ENCODE results near the gene IDH1.

Gene IDH1

GRCh38 chr2:208254871-208255556, at the start of gene IDH1:
Gene IDH1, minus strand, starts transcription at chr2:208255071. Its CDS starts 3,520 bp downstream, at chr2:208251551.
- H3K4me3 ChIP-seq (replicated peaks; ENCODE audit: low read depth, low read length) = peak within 1 kb of the TSS; percentile 95
- DNase-seq (ENCODE audit: extremely low read depth, low read depth) = peak; percentile 80
- peak; percentile 53 for TF ChIP-seq CTCF (IDR thresholded peaks at IDR 0.05; ENCODE audit: low read depth, low read length, missing control alignments)

GRCh38 chr2:208304157-208304556, 49.3 kb upstream of the IDH1 start:
- TF ChIP-seq CTCF (IDR thresholded peaks at IDR 0.05; ENCODE audit: low read depth, low read length, missing control alignments) = no peak
- DNase-seq (ENCODE audit: extremely low read depth, low read depth) = no peak
- no peak overlapping the region for H3K4me3 ChIP-seq (replicated peaks; ENCODE audit: low read depth, low read length)

- DNase-seq (ENCODE audit: extremely low read depth, low read depth) = no peak
- no peak for TF ChIP-seq CTCF (IDR thresholded peaks at IDR 0.05; ENCODE audit: low read depth, low read length, missing control alignments)
- H3K4me3 ChIP-seq (replicated peaks; ENCODE audit: low read depth, low read length) = no peak overlapping the region
Measured at GRCh38 chr2:208300847-208301618, 46.2 kb upstream of the IDH1 start.

- no peak for TF ChIP-seq CTCF (IDR thresholded peaks at IDR 0.05; ENCODE audit: low read depth, low read length, missing control alignments)
- H3K4me3 ChIP-seq (replicated peaks; ENCODE audit: low read depth, low read length) = no peak overlapping the region
- DNase-seq (ENCODE audit: extremely low read depth, low read depth) = no peak
Measured at GRCh38 chr2:208297961-208298360, 43.1 kb upstream of the IDH1 start.

GRCh38 chr2:208296610-208297009, 41.7 kb upstream of the IDH1 start:
- H3K4me3 ChIP-seq (replicated peaks; ENCODE audit: low read depth, low read length) = no peak overlapping the region
- no peak for DNase-seq (ENCODE audit: extremely low read depth, low read depth)
- TF ChIP-seq CTCF (IDR thresholded peaks at IDR 0.05; ENCODE audit: low read depth, low read length, missing control alignments) = no peak

- TF ChIP-seq CTCF (IDR thresholded peaks at IDR 0.05; ENCODE audit: low read depth, low read length, missing control alignments) = no peak
- no peak for DNase-seq (ENCODE audit: extremely low read depth, low read depth)
Measured at GRCh38 chr2:208295834-208296233, 41.0 kb upstream of the IDH1 start.

More at GRCh38 chr2:208295834-208296233, 41.0 kb upstream of the IDH1 start:
- H3K4me3 ChIP-seq (replicated peaks; ENCODE audit: low read depth, low read length) = no peak overlapping the region

Data from HFF-Myc (cell line).